Activated CD4-positive, alpha-beta T cell treated with anti-CD3 and anti-CD28 coated beads for 1 hour (primary cell): Measurements from ENCODE around the gene PRKCE.

ENCODE experiments used
- DNase-seq: peaks from one replicate; pipeline ENCODE4 v3.0.0-alpha.2; 2020

PRKCE gene

DNA sequence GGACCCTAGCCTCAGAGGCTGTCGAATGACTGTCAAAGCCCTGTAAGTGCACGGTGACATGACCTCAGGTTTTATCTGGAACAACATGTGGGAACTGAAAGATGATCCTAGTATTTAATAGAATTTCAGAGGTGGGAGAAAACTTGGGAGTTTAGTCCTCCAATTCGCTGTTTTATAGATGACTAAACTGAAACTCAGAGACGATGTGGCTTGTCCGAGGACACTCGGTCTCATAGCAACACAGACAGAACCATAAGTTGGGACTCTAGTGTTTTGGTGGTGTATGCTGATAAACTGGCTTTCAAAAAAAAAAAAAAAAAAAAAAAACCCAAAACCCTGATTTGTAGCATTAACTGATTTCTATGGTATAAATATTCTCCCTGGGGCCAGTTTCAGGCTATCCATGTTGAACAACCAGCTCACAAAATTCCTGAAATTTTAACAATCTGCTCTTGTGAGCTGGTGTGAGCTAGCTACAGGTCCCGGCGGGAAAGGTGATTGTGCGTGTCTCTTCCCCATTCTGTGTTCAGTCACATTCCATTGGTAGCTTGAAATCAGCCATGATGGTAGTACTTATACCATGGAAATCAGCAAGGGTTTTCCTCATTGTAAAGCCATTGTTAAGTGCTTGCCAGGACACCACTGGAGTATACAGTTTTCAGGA, 450.2 kb downstream of the PRKCE start:
- DNase-seq = no peak

DNA sequence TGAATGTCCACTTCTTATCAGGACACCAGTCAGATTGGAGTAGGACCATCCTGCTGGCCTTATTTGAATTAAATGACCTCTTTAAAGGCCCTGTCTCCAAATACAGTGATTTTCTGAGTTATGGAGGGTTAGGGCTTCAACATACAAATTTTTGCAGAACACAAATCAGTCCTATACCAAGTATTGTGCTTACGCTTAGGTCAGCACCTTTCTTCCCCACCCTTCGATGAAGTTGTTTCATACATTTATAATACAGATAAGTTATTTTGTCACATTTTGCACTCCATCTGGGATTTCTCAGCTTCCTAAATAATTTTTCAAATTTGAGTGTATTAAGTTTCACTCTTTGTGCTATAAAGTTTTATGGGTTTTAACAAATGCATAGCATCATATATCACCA, 455.2 kb downstream of the PRKCE start:
- DNase-seq = no peak

DNA sequence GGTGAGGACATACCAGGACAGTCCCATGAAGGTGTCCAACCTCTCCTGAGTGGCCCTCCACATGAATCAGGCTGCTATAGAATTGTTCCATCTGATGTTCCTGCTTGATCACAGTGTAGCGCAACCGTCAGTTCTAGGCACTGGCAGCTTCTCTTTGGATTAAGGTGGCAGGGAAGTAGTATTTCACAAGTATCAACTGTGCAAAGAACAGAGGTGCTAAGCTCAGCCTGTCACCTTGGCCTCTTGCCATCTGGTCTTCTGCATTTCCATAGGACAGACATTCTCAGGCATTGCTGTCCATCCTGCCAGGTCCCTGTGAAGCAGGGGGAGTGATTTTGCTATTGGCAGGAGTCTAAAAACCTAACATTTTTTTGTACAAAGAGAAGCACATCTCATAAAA, 463.5 kb downstream of the PRKCE start:
- DNase-seq = no peak

DNA sequence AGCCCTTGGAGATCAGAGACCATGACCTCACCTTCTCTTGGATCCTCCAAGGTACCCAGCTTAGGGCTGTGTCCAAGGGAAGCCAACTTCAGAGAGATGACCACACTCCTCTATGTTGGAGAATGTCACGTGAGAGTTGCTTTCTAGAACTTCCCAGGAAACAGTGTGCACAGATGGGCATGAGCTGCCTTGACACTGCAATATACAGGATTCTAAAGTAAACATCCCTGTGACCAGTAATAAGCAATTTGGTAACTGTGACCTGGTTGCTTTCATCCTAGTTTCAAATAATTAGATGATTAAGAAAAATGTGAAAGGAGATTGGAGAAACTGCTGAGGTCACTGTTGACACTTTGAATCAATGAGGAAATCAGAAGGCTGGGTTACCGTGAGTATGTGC, 464.7 kb downstream of the PRKCE start:
- no peak for DNase-seq

DNA sequence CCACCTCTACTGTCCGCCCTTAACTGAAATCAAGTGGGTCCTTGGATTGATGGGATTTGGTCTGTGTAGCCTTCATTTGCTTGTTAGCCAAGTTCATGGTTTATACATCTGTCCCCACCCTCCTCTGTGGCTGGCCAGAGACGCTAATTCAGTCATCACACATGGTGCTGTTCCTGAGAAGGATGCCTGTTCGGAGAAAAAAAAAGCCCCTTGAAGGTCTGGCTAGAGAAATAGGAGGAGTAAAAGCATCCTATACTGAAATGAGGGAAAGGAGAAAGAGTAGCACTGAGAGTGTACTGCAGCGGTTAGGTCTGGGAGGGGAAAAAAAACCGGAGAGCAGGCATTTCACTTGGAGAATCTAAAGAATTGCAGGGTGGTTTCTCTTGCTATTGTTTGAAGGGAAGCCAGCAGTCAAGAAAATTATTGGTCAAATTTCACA, 465.1 kb downstream of the PRKCE start:
- no peak for DNase-seq

DNA sequence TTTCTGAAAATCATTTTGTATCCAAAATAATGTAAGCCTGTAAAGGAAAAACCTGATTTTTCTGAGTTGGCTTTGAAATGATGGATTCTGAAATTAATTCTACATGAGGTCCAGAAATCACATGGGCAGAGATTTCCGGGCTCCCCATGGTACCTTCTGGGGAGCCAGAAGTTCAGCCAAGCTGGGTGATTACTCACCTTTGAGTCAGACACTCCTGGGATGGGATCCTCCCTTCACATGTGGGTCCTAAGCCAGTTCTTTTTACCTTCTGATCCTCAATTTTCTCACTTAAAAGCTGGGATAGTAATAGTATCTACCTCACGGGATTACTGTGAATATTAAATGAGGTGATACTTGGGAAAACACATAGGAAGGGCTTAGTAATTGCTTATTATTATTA, 465.9 kb downstream of the PRKCE start:
- no peak for DNase-seq

DNA sequence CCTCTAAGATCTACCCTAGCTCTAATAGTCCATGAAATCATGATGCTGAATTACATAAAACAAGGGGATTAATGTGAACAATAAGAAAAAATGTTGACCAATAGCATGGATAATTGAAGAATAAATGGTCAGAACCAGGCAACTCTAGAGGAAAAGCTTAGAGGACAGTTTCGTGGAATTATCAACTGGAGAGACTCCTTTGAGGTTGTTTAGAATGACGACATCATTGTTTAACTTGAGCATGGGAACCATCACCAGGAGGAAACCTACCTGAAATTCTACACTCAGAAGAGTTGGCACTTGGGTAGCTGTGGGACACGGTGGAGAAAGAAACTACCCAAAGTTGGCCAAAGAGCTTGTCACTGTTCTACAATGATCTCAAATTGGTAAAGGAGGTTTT, 466.5 kb downstream of the PRKCE start:
- DNase-seq = no peak

DNA sequence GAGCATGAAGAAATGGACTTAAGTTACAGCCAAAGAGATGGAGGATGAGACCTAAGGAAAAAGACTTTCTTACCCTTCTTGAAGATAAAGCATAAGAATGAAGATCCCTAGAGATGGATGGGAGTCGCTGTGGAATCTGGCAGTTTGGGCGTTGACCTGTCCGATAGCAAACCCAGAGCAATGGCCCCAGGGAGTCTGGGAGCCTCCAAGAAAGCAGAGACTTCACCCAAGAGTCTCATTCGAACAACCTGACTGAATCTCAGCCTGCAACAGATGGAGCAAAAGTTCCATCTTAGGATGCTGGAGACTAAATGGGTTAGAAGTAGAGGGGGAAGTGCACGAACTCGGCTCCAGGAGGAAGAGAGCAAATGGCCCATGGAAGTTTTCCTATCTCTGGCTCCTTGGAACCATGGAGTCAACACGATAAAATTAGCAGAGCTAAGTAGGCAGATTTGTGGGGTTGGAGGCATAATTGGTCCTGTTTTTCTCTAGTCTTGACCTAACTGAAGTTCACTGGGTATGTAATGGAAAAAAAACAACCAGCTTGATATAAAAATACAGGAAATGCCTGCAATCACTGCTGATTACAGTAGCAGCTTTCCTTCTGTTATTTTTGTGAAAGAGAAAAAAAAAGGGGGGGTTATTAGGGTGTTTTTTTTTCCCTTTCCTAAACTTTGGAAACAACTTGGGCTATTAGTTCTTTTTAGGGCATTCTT, 467.3 kb downstream of the PRKCE start:
- no peak for DNase-seq

DNA sequence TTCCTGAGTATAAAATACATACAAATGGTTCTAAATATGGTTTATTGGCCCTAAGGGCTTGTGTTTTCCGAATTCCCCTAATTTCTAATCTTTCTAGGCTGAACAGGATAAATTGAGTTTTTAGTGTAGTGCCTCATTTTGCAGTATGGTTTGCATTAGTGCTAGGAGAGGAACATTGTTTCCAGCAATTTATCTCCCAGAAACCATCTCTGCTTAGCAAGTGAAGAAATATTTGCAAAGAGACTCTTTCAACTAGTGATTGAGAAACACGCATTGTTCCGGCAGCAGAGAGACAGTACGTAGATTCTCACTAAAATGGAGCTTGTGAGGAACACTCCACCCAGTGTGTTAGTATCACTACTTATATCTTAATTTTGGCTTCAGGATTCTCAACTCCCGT, 468.0 kb downstream of the PRKCE start:
- no peak for DNase-seq

DNA sequence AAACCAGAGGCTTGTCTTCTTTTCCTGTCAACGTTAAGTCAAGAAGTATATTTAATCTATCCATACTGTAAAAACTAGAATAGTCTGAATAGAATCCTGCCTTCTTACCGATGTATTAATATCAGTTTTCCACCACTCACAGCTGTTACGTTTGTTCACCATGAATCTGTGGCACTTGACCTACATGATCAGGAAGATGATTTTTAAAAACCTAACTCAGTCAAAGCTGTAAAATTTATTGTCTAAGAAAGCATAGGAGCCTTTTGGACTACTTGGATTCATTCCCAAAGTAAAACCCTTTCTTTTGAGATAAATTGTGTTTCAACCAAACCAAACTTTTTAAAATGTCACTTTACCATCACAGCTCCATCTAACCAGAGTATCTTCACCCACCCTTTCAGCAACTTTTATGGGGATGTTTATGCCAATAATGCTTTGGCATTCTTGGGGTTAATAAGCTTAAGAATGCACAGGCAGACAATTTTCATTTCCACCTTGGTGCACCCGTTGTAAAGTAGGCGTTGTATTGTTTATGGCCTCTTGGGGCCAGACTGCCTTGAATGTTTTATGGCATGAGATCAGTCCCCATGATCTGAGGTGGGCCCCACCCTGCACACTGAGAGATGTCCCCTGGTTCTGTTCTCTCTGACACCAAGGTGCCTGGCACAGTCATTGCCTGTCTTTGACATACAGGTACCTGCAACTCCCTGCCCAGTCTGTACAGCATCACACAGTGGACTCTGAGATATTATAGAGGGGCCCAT, 469.5 kb downstream of the PRKCE start:
- DNase-seq = no peak

DNA sequence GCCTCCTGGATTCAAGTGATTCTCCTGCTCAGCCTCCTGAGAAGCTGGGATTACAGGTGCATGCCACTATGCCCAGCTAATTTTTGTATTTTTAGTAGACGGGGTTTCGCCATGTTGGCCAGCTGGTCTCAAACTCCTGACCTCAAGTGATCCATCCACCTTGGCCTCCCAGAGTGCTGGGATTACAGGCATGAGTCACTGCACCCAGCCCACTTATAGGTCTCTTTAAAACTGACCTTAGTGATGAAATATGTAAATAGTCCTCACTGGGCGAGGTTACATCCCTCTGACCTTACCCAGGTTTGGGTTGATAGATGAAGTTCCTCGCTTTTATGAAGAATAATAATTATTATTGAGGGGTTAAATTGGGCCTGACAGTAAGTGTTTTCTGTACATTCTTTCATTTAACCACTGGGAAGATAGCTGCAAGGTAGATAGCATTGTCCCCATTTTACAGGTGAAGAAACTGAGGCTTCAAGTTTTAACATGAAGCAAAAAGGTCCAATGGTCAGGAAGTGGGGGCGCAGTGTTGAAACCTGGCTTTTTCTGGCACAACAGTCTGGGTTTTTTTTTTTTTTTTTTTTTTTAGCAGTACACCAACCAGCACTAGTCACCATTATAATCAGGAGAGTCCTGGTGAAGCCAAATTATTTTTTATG, 471.0 kb downstream of the PRKCE start:
- no peak for DNase-seq

DNA sequence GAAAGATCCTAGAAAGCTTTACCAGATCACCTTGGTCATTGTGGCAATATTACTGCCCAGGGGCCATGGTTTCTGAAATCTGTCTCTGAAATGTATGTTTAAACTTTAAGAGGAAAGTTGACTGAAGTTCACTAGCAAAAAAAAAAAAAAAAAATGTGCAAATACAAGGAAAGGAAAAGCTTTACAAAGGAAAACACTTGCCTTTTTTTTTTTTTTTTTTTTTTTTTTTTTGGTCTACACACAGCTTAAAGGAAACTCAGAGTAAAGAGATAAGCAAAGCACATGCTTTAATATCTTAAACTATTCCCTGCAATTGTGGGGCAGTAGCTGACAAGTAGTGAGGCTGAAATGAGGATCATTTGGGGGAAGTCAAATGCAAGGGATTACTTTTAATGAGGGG, 471.5 kb downstream of the PRKCE start:
- no peak for DNase-seq

DNA sequence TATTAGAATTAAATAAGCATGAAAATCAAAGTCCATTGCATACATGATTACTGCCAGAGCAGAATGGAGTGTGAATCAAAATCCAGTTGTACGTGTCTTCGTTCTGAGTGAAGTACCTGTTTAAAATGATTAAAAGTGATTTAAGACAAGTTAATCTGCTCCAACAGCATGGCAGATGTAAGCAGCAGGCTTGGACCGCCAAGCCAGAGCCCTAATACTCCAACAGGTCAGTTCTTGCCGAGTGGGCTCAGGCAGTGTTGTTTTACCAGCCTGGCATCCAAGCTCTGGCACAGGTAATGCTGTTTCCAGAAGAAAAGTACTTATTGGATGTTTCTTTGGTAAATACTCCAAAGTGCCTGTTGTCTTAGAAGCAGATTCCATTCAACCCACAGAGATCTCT, 474.3 kb downstream of the PRKCE start:
- DNase-seq = no peak

DNA sequence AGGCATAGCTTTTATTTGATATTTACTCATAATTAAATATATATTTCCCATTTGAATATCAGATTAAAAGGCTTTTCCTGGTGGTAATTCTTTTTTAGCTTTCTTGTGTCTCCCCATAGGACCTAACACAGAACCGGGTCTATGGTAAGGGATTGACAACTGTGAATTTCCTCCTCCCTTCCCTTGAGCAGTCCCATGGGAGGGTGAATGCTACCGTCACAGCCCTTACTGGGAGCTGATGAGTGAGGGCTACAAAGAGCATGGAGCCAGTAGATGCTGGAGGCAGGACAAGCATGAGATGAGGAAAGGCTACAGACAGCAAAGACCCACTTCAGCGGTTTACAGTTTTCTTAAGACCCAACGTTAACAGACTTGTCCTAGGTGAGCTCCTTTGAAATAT, 475.1 kb downstream of the PRKCE start:
- no peak for DNase-seq

DNA sequence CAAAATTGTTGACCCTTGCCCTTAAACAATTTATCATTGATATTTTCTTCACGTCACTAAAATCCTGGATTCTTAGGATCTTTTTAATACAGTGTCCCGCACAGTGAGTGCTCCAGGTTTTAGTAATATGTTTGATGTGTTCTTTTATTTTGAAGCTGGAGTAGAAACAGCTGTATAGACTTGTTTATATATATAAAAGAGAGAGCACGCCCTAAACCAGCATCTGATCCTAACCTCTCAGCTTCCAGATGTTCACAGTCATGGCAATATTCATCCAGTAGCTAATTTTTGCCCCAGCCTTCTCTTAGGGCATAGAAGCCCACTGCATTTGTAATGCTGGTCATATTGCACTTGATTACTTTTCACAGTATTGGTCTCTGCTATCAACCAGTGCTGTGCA, 475.7 kb downstream of the PRKCE start:
- DNase-seq = no peak

DNA sequence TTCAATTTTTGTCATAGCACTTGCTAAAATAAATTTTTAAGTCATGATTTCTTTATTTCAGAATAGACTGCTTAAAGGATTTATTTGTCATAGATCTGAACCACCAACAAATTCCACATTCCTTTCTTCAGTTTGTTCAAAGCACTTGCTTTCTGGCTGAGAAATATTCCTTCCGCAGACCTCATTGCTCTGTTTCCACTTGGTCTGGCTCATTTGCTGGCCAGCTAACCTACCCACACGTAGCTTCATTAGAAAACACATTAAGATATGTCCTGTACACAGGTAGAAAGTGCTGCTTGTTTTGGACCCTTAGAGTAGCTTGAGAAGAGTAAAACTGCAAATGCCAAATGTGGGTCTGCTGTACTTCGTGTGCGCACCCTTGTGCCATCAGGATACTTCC, 479.0 kb downstream of the PRKCE start:
- no peak for DNase-seq

DNA sequence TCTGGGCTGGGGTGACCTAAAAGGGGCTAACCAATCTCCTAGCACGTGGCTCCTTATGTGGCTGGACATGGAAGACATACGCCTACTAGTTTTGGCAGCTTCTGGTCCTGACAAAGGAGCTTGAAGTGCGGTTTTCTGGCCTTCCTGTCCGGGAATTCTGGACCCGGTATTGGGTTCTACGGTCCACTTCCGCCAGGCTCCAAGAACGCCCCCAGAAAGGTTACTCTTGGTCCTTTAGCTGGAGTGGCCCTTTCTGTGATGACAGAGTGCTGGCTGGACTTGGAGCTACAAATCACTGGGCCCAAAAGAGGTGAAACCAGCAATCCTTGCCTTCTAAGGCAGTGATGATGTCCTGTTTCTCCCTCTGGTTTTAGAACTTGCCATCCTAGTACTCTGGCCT, 481.5 kb downstream of the PRKCE start:
- no peak for DNase-seq

DNA sequence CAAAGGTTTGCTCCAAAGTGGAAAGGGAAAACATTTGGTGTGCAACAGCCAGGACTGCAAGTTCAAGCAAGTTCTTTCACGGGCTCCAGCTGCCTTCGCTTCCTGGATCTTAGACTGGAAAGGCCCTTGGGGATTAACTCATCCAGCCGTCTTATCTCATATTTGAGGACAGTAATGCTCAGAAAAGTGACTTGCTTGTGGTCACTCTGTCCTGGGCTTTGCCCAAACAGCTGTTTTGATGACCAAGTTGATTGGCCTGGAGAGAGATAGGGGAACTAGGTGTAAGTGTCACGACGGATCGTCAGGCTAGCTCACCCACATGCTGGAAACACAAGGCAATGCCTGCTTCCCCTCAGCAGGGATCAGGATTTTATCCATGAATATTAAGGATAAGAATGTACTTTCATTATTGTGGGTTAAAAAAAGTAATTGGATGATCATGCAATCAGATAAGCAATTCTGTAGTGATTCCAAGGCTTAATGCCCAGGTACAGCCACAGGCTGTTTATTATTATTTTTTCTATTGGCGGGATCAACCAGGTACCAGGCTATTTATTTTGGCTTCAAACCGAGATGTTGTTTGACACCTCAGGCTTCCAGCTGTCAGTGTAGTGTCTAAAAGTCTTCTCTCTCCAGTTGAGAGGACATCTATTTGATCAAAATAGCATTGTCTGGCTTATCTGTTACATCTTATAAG, 483.2 kb downstream of the PRKCE start:
- no peak for DNase-seq

DNA sequence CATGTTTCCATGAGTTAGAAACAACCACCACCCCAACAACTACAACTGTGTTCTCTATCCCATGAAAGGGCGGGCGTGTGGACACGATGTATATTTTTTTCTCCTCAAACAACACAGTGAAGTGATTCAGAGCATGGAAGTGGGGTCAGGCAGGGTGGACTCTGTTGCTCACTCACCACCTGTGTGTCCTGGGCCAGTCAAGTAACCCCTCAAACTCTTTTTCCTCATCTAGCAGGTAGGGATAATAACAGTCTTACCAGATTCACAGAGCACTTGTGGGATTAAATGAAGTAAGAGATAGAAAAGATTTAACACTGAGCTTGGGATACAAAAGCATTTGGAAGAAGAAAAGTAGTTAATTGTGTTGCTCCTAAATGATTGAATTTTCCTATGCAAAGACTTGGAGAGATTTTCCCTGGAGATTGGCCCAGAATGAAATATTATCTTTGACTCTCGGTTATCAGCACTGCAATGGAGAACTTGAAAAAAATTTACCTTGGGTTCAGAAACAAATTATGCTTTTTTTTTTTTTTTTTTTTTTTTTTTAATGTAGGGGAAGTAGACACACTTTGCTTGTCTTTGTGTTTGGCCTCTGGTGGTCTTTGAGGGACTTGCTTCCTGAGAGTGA, 483.9 kb downstream of the PRKCE start:
- DNase-seq = no peak

DNA sequence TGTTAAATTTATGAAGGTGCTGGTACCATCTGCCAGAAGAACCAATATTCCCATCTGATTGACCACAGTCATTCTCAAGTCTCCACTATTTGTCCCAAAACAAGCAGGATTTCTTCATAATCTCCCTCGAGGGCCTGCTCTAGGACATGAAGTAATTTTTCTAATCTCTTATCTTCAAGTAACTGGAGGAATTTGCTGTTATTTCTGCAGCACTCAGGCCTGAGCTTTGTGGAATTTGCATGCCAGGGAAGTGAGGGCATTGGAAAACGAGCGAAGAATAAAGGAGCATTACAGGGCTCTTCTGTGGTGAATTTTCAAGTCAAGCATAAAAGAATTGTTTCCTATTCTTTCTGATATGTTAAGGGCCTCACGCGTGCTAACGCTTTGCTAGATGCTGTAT, 484.5 kb downstream of the PRKCE start:
- no peak for DNase-seq

DNA sequence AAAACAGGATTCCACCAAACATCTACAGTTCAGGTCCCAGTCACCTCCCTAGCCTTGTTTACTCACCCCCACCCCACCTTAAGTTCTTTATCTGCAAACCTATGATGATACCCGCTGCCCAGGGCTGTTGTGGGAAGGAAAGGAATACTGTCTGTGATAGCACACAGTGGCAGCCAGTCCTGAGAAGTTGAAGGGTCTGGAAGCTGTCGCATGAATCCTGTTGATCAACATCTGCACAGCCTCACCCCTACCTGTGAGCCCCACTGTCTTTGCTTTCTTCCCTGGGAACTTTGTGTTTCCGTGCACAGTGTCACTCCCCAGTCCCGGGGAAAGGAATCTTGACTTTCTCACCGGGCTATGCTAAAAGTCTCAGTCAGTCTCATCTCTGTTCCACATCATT, 485.0 kb downstream of the PRKCE start:
- DNase-seq = no peak

DNA sequence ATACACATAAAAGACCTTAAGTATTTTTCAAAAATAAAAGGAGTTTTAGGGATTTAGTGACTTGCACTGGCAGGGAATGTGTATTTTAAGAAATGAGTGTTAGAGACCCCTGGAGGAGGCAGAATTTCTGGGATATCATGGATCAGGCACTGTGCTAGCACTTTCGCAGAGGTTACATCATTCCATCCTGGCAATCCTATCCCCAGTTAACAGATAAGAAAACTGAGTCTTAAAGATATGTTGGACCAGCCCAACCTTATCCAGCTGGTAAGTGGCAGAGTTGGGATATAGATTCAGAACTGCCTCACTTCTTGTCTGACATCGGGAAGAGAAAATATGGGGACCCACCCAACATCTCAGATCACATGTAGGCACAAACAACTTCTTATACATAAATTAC, 485.5 kb downstream of the PRKCE start:
- no peak for DNase-seq
